SK-N-SH treated with all-trans-retinoic acid at 6 μM for 48 hours (cell line): ENCODE data around the gene TXNDC11.

ENCODE experiments used
- ATAC-seq: fragments of 200-7000 bp; cut with Tn5 transposase; 3 replicates; pipeline ENCODE4 v1.9.1; 2020; ENCODE audit warnings: mild to moderate bottlenecking, moderate library complexity
- ARNTL ChIP-seq: fragments of 450-650 bp; formaldehyde crosslinking; IDR thresholded peaks from 2 replicates; pipeline ENCODE4 v1.5.0; 2020; ENCODE audit warnings: low read depth, mild to moderate bottlenecking, moderate library complexity, borderline replicate concordance
- BACH2 ChIP-seq: fragments of 250-450 bp; sonication (Bioruptor Pico); IDR thresholded peaks from 2 replicates; pipeline ENCODE4 v1.9.0; 2021; ENCODE audit warnings: mild to moderate bottlenecking, borderline replicate concordance
- CSDC2 ChIP-seq: fragments of 250-450 bp; sonication (Bioruptor Pico); IDR thresholded peaks from 2 replicates; pipeline ENCODE4 v1.5.0; 2020; ENCODE audit warnings: mild to moderate bottlenecking, moderate library complexity
- GLIS3 ChIP-seq: fragments of 250-450 bp; sonication (Bioruptor Pico); IDR thresholded peaks from 2 replicates; pipeline ENCODE4 v1.5.0; 2020; ENCODE audit warnings: mild to moderate bottlenecking, moderate library complexity
- ISL1 ChIP-seq: fragments of 250-450 bp; sonication (Bioruptor Pico); IDR thresholded peaks from 2 replicates; pipeline ENCODE4 v2.1.2; 2022; ENCODE audit warnings: mild to moderate bottlenecking, moderate library complexity
- PATZ1 ChIP-seq: fragments of 250-450 bp; sonication (Bioruptor Pico); IDR thresholded peaks from 2 replicates; pipeline ENCODE4 v1.8.0; 2020; ENCODE audit warnings: mild to moderate bottlenecking, moderate library complexity, borderline replicate concordance
- RARB ChIP-seq: fragments of 250-450 bp; sonication (Bioruptor Pico); IDR thresholded peaks from 2 replicates; pipeline ENCODE4 v1.8.0; 2021; ENCODE audit warnings: mild to moderate bottlenecking, moderate library complexity
- SNAI2 ChIP-seq: fragments of 250-450 bp; sonication (Bioruptor Pico); IDR thresholded peaks from 2 replicates; pipeline ENCODE4 v1.5.0; 2020; ENCODE audit warnings: mild to moderate bottlenecking, moderate library complexity
- TCF4 ChIP-seq: fragments of 250-450 bp; sonication (Bioruptor Pico); IDR thresholded peaks from 2 replicates; pipeline ENCODE4 v1.8.0; 2021; ENCODE audit warnings: mild to moderate bottlenecking, moderate library complexity, borderline replicate concordance
- TOX ChIP-seq: fragments of 250-450 bp; sonication (Bioruptor Pico); IDR thresholded peaks from 2 replicates; pipeline ENCODE4 v1.8.0; 2021; ENCODE audit warnings: mild to moderate bottlenecking, moderate library complexity, borderline replicate concordance
- ZC3H10 ChIP-seq: fragments of 250-450 bp; sonication (Bioruptor Pico); IDR thresholded peaks from 2 replicates; pipeline ENCODE4 v1.5.1; 2021; ENCODE audit warnings: mild to moderate bottlenecking, moderate library complexity
- ZNF565 ChIP-seq: fragments of 450-650 bp; formaldehyde crosslinking; conservative IDR thresholded peaks from 2 replicates; pipeline ENCODE4 v1.5.0; 2020; ENCODE audit warnings: low read depth, mild to moderate bottlenecking, moderate library complexity
- ZNF70 ChIP-seq: fragments of 450-650 bp; formaldehyde crosslinking; IDR thresholded peaks from 2 replicates; pipeline ENCODE4 v1.5.0; 2020; ENCODE audit warnings: mild to moderate bottlenecking, moderate library complexity
- ZNF8 ChIP-seq: fragments of 450-650 bp; formaldehyde crosslinking; IDR thresholded peaks from 2 replicates; pipeline ENCODE4 v1.5.0; 2020; ENCODE audit warnings: mild to moderate bottlenecking, moderate library complexity
- TF ChIP-seq, protein P1 (sequence below): fragments of 250-450 bp; sonication (Bioruptor Pico); IDR thresholded peaks from 2 replicates; pipeline ENCODE4 v1.5.1; 2020; ENCODE audit warnings: low read depth, mild to moderate bottlenecking, moderate library complexity
- TF ChIP-seq, protein P2 (sequence below): fragments of 250-450 bp; sonication (Bioruptor Pico); IDR thresholded peaks from 2 replicates; pipeline ENCODE4 v1.5.1; 2021; ENCODE audit warnings: mild to moderate bottlenecking, moderate library complexity
- TF ChIP-seq, protein P3 (sequence below): fragments of 250-450 bp; sonication (Bioruptor Pico); IDR thresholded peaks from 2 replicates; pipeline ENCODE4 v1.5.0; 2020; ENCODE audit warnings: mild to moderate bottlenecking, moderate library complexity

Gene TXNDC11

GRCh38 chr16:11630768-11631056 is 111.9 kb downstream of the TXNDC11 start (continued):
- TF ChIP-seq TOX (no peak), SNAI2 (CRISPR knock-in tag) (no peak), TCF4 (CRISPR knock-in tag) (no peak)
- TF ChIP-seq, protein P1, sequence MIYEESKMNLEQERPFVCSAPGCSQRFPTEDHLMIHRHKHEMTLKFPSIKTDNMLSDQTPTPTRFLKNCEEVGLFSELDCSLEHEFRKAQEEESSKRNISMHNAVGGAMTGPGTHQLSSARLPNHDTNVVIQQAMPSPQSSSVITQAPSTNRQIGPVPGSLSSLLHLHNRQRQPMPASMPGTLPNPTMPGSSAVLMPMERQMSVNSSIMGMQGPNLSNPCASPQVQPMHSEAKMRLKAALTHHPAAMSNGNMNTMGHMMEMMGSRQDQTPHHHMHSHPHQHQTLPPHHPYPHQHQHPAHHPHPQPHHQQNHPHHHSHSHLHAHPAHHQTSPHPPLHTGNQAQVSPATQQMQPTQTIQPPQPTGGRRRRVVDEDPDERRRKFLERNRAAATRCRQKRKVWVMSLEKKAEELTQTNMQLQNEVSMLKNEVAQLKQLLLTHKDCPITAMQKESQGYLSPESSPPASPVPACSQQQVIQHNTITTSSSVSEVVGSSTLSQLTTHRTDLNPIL = no peak
- TF ChIP-seq, all 23 proteins: peak for 0

DNA sequence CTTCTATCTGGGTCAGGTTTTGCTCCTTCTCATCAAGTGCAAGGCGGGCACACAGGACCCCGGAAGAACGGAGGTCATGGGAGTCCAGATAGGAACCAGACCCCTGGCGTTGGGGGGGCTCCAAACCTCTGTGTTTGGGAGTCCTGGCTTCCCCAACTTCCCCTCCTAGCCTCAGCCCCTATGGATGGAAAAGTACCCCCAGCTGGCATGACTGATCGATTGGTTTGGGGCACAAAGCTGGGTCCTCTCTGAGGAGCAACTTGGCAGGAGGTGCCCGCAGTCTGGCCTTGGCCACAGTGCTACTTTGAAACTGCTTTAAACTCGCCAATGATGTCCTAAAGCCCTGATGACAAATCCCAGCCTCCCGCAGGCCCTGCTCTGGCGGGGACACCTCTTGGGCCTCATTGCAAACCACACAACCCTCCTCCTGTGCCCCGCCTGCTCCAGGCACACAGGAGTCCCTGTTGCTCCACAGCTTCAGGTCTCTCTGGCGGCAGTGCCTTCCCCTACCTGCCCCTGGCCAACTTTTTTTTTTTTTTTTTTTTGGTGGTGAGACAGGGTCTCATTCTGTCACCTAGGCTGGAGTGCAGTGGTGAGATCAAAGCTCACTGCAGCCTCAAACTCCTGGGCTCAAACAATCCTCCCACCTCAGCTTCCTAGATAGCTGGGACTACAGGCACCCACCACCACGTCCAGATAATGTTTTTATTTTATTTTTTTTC is 112.5 kb downstream of the TXNDC11 start:
- no peak for ATAC-seq
- TF ChIP-seq ARNTL (CRISPR knock-in tag) = no peak
- TF ChIP-seq TCF4 (CRISPR knock-in tag) = no peak
- no peak for TF ChIP-seq CSDC2 (CRISPR knock-in tag)
- TF ChIP-seq ZNF70 (CRISPR knock-in tag) = no peak
- TF ChIP-seq RARB (CRISPR knock-in tag) = no peak
- TF ChIP-seq, protein P2, sequence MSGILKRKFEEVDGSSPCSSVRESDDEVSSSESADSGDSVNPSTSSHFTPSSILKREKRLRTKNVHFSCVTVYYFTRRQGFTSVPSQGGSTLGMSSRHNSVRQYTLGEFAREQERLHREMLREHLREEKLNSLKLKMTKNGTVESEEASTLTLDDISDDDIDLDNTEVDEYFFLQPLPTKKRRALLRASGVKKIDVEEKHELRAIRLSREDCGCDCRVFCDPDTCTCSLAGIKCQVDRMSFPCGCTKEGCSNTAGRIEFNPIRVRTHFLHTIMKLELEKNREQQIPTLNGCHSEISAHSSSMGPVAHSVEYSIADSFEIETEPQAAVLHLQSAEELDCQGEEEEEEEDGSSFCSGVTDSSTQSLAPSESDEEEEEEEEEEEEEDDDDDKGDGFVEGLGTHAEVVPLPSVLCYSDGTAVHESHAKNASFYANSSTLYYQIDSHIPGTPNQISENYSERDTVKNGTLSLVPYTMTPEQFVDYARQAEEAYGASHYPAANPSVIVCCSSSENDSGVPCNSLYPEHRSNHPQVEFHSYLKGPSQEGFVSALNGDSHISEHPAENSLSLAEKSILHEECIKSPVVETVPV = no peak
- TF ChIP-seq, protein P1 = no peak
- no peak for TF ChIP-seq TOX
- TF ChIP-seq GLIS3 = no peak
- TF ChIP-seq, protein P3, sequence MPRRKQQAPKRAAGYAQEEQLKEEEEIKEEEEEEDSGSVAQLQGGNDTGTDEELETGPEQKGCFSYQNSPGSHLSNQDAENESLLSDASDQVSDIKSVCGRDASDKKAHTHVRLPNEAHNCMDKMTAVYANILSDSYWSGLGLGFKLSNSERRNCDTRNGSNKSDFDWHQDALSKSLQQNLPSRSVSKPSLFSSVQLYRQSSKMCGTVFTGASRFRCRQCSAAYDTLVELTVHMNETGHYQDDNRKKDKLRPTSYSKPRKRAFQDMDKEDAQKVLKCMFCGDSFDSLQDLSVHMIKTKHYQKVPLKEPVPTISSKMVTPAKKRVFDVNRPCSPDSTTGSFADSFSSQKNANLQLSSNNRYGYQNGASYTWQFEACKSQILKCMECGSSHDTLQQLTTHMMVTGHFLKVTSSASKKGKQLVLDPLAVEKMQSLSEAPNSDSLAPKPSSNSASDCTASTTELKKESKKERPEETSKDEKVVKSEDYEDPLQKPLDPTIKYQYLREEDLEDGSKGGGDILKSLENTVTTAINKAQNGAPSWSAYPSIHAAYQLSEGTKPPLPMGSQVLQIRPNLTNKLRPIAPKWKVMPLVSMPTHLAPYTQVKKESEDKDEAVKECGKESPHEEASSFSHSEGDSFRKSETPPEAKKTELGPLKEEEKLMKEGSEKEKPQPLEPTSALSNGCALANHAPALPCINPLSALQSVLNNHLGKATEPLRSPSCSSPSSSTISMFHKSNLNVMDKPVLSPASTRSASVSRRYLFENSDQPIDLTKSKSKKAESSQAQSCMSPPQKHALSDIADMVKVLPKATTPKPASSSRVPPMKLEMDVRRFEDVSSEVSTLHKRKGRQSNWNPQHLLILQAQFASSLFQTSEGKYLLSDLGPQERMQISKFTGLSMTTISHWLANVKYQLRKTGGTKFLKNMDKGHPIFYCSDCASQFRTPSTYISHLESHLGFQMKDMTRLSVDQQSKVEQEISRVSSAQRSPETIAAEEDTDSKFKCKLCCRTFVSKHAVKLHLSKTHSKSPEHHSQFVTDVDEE = no peak
- TF ChIP-seq ZNF8 (CRISPR knock-in tag) = no peak
- no peak for TF ChIP-seq ZC3H10 (CRISPR knock-in tag)
- no peak for TF ChIP-seq ZNF565
- TF ChIP-seq ISL1 (CRISPR knock-in tag) = no peak
- no peak for TF ChIP-seq PATZ1 (CRISPR knock-in tag)
- no peak for TF ChIP-seq BACH2 (CRISPR knock-in tag)
